NB4 (cell line): Measurements from ENCODE around the gene MAP3K13.

Experiments used
- DNase-seq: peaks from one replicate; pipeline ENCODE4 v3.0.0; 2010; ENCODE audit warnings: low read depth
- H3K4me3 ChIP-seq: one replicate; pipeline ENCODE4 v1.5.1; 2011; ENCODE audit warnings: mild to moderate bottlenecking, low read depth, low read length, moderate library complexity
- CTCF ChIP-seq: IDR thresholded peaks from one replicate; pipeline ENCODE4 v1.5.1; 2012; ENCODE audit warnings: low read depth, low read length
- MAX ChIP-seq: IDR thresholded peaks from 2 replicates; pipeline ENCODE4 v1.6.1; 2011; ENCODE audit warnings: low read depth, low read length
- MYC ChIP-seq: IDR thresholded peaks from 2 replicates; pipeline ENCODE4 v1.6.1; 2011; ENCODE audit warnings: low read depth, low read length
- POLR2A ChIP-seq: IDR thresholded peaks from 2 replicates; pipeline ENCODE4 v1.6.1; 2011; ENCODE audit warnings: mild to moderate bottlenecking; ENCODE audit not compliant: insufficient read length; ENCODE audit errors: extremely low read depth

The MAP3K13 gene

GRCh38 chr3:185335799-185336198, 27.1 kb upstream of the MAP3K13 start:
- DNase-seq: no peak
- H3K4me3 ChIP-seq: no peak overlapping the region
- TF ChIP-seq MYC: no peak
- no peak for TF ChIP-seq POLR2A
- TF ChIP-seq MAX: no peak
- no peak for TF ChIP-seq CTCF

- no peak for DNase-seq
- H3K4me3 ChIP-seq: no peak overlapping the region
- no peak for TF ChIP-seq MAX
- TF ChIP-seq POLR2A: no peak
- no peak for TF ChIP-seq CTCF
- no peak for TF ChIP-seq MYC
These were observed 25.6 kb upstream of the MAP3K13 start for GRCh38 chr3:185337231-185337816.

GRCh38 chr3:185339945-185340344, 23.0 kb upstream of the MAP3K13 start:
- no peak for TF ChIP-seq CTCF
- no peak for TF ChIP-seq MAX
- TF ChIP-seq POLR2A: no peak
- no peak for TF ChIP-seq MYC
- DNase-seq: no peak
- no peak overlapping the region for H3K4me3 ChIP-seq

- TF ChIP-seq MYC (no peak), MAX (no peak), POLR2A (no peak), CTCF (no peak)
- no peak overlapping the region for H3K4me3 ChIP-seq
- DNase-seq: no peak
These were observed 22.2 kb upstream of the MAP3K13 start for GRCh38 chr3:185340751-185341150.

GRCh38 chr3:185341616-185342458, 21.1 kb upstream of the MAP3K13 start:
- TF ChIP-seq CTCF: no peak
- TF ChIP-seq POLR2A: no peak
- no peak for TF ChIP-seq MYC
- no peak for TF ChIP-seq MAX
- no peak overlapping the region for H3K4me3 ChIP-seq
- no peak for DNase-seq
